Subcutaneous abdominal adipose tissue (tissue), 5 donors: ENCODE data around the gene AFF1.
A peak's percentile ranks its signal among the peaks of the same experiment; 100 is the strongest.
"Not testable (repeated sequence)": the region's sequence is repeated elsewhere in the genome, so short reads cannot be mapped to it uniquely, and the experiment has no call there.

Source experiments
- H3K27ac ChIP-seq: one replicate; pipeline ENCODE4 v1.7.0; 2013; ENCODE audit warnings: low read depth, mild to moderate bottlenecking, inconsistent platforms, low read length, moderate library complexity
- H3K27me3 ChIP-seq, 5 donors: one replicate each; pipeline ENCODE4 v1.7.0; 2013; ENCODE audit warnings: low read length in 5 of 5, inconsistent platforms in 1 of 5; ENCODE audit not compliant: control insufficient read depth in 5 of 5, insufficient read depth in 4 of 5
- H3K36me3 ChIP-seq, 5 donors: one replicate each; pipeline ENCODE4 v1.7.0; 2013; ENCODE audit warnings: low read length in 5 of 5; ENCODE audit not compliant: control insufficient read depth in 5 of 5, insufficient read depth in 5 of 5
- H3K4me1 ChIP-seq, 5 donors: one replicate each; pipeline ENCODE4 v1.7.0; 2013; ENCODE audit warnings: low read length in 5 of 5, mild to moderate bottlenecking in 3 of 5, moderate library complexity in 1 of 5; ENCODE audit not compliant: control insufficient read depth in 5 of 5, insufficient read depth in 5 of 5
- H3K4me3 ChIP-seq, 5 donors: one replicate each; pipeline ENCODE4 v1.7.0; 2013; ENCODE audit warnings: low read length in 5 of 5, low read depth in 1 of 5
- H3K9ac ChIP-seq, 5 donors: one replicate each; pipeline ENCODE4 v1.7.0; 2013; ENCODE audit warnings: low read length in 5 of 5, mild to moderate bottlenecking in 4 of 5, moderate library complexity in 3 of 5
- H3K9me3 ChIP-seq, 5 donors: one replicate each; pipeline ENCODE4 v1.7.0; 2013; ENCODE audit warnings: low read length in 5 of 5; ENCODE audit not compliant: control insufficient read depth in 5 of 5
- donor health status: healthy.
- donor health status: healthy.
- donor health status: healthy.
- donor health status: healthy.
- donor health status: healthy.

AFF1 gene

GRCh38 chr4:87009095-87009648 is 74.4 kb downstream of the AFF1 start:
- Histone ChIP-seq H3K36me3 (no peaks in the 10 kb centered on the region), H3K4me1 (peaks cover 4 to 62% (median 61%) of the 10 kb centered on the region in 5 donors), H3K27me3 (no peaks in the 10 kb centered on the region), H3K4me3 (peak overlapping the region; percentile 4 to 89 (median 12)), H3K9ac (peak overlapping the region in 2 of 5 donors; percentile 90 to 96), H3K9me3 (no peaks in the 10 kb centered on the region), H3K27ac (peak overlapping the region; percentile 91)

- Histone ChIP-seq H3K27ac (peak overlapping the region; percentile 91), H3K4me3 (no peak overlapping the region), H3K9ac (no peak overlapping the region)
Observed at GRCh38 chr4:87010192-87010591, 75.4 kb downstream of the AFF1 start.

GRCh38 chr4:87011340-87012034 is 76.7 kb downstream of the AFF1 start:
- Histone ChIP-seq H3K36me3 (no peaks in the 10 kb centered on the region), H3K9ac (no peak overlapping the region), H3K4me3 (no peak overlapping the region), H3K9me3 (no peaks in the 10 kb centered on the region), H3K27me3 (no peaks in the 10 kb centered on the region), H3K4me1 (peaks cover 7 to 69% (median 66%) of the 10 kb centered on the region in 5 donors), H3K27ac (peak overlapping the region; percentile 94)

More at GRCh38 chr4:87010192-87010591, 75.4 kb downstream of the AFF1 start:
- H3K36me3 ChIP-seq, result no peaks in the 10 kb centered on the region
- H3K4me1 ChIP-seq, result peaks cover 7 to 70% (median 67%) of the 10 kb centered on the region in 5 donors
- H3K9me3 ChIP-seq, result no peaks in the 10 kb centered on the region
- H3K27me3 ChIP-seq, result no peaks in the 10 kb centered on the region

- Histone ChIP-seq H3K27me3 (no peaks in the 10 kb centered on the region), H3K9me3 (no peaks in the 10 kb centered on the region), H3K9ac (peak overlapping the region in 1 of 5 donors; percentile 13), H3K36me3 (no peaks in the 10 kb centered on the region), H3K27ac (peak overlapping the region; percentile 94), H3K4me3 (no peak overlapping the region), H3K4me1 (peaks cover 7 to 69% (median 63%) of the 10 kb centered on the region in 5 donors)
Observed at GRCh38 chr4:87012265-87012953, 77.6 kb downstream of the AFF1 start.

GRCh38 chr4:87012954-87013308 is 78.1 kb downstream of the AFF1 start:
- H3K36me3 ChIP-seq, H3K27me3 ChIP-seq, H3K9me3 ChIP-seq, H3K4me3 ChIP-seq, H3K9ac ChIP-seq: not testable (repeated sequence)
- H3K4me1 ChIP-seq, result peaks cover 7 to 68% (median 63%) of the 10 kb centered on the region in 5 donors
- peak overlapping the region; percentile 94 for H3K27ac ChIP-seq

GRCh38 chr4:87014284-87014782 is 79.5 kb downstream of the AFF1 start:
- peaks cover 7 to 63% (median 50%) of the 10 kb centered on the region in 5 donors for H3K4me1 ChIP-seq
- no peaks in the 10 kb centered on the region for H3K9me3 ChIP-seq
- no peaks in the 10 kb centered on the region for H3K36me3 ChIP-seq
- peak overlapping the region in 3 of 5 donors; percentile 20 to 86 (median 56) for H3K9ac ChIP-seq
- peak overlapping the region; percentile 94 for H3K27ac ChIP-seq
- peak overlapping the region in 2 of 5 donors; percentile 13 to 22 for H3K4me3 ChIP-seq
- H3K27me3 ChIP-seq, result no peaks in the 10 kb centered on the region

- Histone ChIP-seq H3K27me3 (no peaks in the 10 kb centered on the region), H3K4me3 (no peak overlapping the region), H3K27ac (peak overlapping the region; percentile 94), H3K9me3 (no peaks in the 10 kb centered on the region), H3K36me3 (no peaks in the 10 kb centered on the region), H3K4me1 (peaks cover 7 to 56% (median 47%) of the 10 kb centered on the region in 5 donors), H3K9ac (peak overlapping the region in 2 of 5 donors; percentile 59 to 86)
Observed at GRCh38 chr4:87015416-87015815, 80.6 kb downstream of the AFF1 start.

- H3K9me3 ChIP-seq, result no peaks in the 10 kb centered on the region
- H3K36me3 ChIP-seq, result no peaks in the 10 kb centered on the region
- peaks cover 7 to 42% (median 37%) of the 10 kb centered on the region in 5 donors for H3K4me1 ChIP-seq
- peak overlapping the region; percentile 32 for H3K27ac ChIP-seq
- H3K9ac ChIP-seq, result no peak overlapping the region
- no peak overlapping the region for H3K4me3 ChIP-seq
- H3K27me3 ChIP-seq, result no peaks in the 10 kb centered on the region
Observed at GRCh38 chr4:87017580-87018342, 83.0 kb downstream of the AFF1 start.

- H3K4me1 ChIP-seq, result peaks cover 7 to 42% (median 36%) of the 10 kb centered on the region in 5 donors
- H3K9me3 ChIP-seq, result no peaks in the 10 kb centered on the region
- no peak overlapping the region for H3K9ac ChIP-seq
- no peaks in the 10 kb centered on the region for H3K36me3 ChIP-seq
- peak overlapping the region; percentile 32 for H3K27ac ChIP-seq
- no peaks in the 10 kb centered on the region for H3K27me3 ChIP-seq
- no peak overlapping the region for H3K4me3 ChIP-seq
Observed at GRCh38 chr4:87018753-87019152, 83.9 kb downstream of the AFF1 start.
